Kidney capillary endothelial cell (primary cell): ENCODE data around the gene SLC7A1.

Experiments used
- DNase-seq: peaks from one replicate; pipeline ENCODE4 v3.0.0-alpha.2; 2018; ENCODE audit warnings: low spot score

The SLC7A1 gene

GRCh38 chr13:29561918-29562317, 33.6 kb downstream of the SLC7A1 start:
- DNase-seq: no peak

GRCh38 chr13:29556742-29557141, 38.7 kb downstream of the SLC7A1 start:
- no peak for DNase-seq

- no peak for DNase-seq
Measured at GRCh38 chr13:29551214-29551613, 44.3 kb downstream of the SLC7A1 start.

GRCh38 chr13:29550430-29550988, 45.0 kb downstream of the SLC7A1 start:
- no peak for DNase-seq

DNA sequence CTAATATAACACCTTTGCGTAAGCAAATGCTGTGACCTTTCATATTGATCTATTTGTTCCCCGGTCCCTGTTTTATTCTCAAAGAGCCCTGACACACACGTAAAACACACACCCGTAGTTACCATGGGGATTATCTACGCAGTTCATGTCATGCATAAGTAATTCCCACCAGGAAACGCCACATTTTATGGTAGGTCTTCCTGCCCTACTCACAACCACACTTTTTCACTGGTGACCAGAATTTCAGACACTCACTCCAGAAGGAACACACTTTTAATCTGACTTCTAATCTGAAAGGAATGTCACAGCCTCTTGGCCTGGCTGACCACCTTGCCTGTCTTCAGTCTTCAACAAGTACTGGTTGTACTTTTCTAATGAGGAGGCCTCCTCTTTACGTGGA, 46.8 kb downstream of the SLC7A1 start:
- no peak for DNase-seq

- DNase-seq: peak; percentile 30
Measured at GRCh38 chr13:29547153-29547552, 48.3 kb downstream of the SLC7A1 start.

DNA sequence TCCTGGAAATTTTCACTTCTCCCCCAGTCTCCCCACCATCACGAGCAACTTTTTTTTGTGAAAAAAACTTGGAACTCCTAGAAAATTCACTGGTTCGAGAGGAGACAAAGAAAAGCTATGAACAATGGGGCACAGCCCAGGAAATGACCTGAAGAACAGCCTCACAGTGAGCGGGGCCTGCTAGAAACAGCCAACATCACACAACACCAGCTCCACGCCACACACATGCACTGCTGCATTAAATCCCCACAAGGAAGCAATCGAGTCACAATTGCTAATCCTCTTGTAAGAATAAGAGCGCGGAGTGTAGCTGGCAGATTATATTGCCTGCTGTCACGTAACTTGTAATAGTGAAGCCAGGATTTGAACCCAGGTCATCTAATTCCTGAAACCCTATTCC, 48.8 kb downstream of the SLC7A1 start:
- DNase-seq: peak; percentile 51

DNA sequence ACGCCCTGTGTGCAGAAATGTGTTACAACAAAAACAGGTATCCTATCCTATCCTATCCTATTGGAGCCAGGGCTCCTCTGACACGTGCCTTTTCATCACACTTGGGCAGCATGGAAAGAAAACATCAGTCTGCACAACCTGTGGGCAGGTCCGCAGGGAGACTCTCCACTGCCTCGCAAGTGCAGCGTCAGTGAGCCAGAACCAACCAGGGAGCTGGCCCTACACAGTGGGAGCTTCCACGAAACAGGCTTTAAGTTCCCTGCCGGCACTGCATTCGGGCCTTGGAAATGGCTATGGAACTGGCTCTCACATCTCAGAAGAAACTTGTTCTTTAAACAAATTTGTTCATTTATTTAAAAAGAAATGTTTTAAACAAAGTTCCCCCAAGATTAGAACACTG, 49.5 kb downstream of the SLC7A1 start:
- no peak for DNase-seq

- DNase-seq: no peak
Measured at GRCh38 chr13:29543230-29544215, 52.0 kb downstream of the SLC7A1 start.

- no peak for DNase-seq
Measured at GRCh38 chr13:29542381-29542780, 53.1 kb downstream of the SLC7A1 start.

DNA sequence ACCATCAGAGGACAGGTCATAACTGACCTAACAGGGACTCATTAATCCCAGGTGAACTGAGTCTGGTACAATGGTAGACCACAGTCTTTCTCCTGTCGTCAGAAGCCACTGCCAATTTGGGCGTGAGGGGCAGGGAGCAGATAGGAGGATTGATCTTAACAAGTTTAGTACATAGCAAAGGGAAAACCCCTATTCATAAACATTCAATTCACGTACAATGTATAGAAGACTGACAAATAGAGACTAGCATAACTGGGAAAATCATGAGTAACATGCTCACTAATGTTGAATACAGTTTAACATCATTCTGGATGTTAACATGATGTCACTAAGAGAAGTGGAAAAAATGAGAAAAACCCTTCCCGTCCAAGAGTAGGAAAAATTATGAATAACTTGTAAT, 54.1 kb downstream of the SLC7A1 start:
- DNase-seq: no peak

DNA sequence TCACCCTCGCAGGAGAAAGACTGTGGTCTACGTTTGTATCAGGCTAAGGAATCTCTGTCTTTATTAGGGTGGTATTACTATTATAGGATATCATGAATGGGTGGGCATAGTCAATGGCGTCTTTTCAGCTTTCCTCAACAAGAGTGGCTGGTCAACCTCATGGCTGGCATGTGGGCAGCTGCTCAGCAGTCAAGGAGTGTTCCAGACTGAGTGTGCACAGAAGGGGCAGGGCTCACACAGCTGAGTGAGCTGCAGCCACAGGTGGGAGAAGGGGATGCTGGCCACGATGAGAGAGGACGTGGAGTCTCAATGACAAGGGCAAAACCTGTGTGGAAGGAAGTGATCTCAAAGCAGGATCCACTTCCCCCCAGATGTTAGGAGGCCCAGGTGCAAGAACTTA, 54.7 kb downstream of the SLC7A1 start:
- DNase-seq: no peak

GRCh38 chr13:29540334-29540733, 55.2 kb downstream of the SLC7A1 start:
- DNase-seq: no peak

DNA sequence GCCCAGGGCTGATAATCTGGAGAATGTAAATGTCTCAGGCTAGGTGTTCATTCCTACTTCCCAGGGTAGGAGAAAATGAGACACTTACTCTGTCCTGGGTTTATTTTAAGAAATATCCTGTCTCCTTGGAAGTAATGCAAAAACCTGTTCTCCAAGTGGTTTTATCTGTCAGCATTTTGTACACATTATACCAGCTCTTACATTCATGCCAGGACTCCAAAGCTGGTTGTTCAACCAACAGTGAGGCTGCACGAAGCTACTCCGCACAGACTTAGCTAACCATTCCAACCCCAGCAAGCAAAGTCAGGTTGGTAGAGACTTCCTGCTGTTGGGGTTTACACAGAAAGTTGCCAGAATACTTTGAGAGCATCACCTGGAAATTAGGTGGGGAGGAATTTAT, 55.6 kb downstream of the SLC7A1 start:
- no peak for DNase-seq

DNA sequence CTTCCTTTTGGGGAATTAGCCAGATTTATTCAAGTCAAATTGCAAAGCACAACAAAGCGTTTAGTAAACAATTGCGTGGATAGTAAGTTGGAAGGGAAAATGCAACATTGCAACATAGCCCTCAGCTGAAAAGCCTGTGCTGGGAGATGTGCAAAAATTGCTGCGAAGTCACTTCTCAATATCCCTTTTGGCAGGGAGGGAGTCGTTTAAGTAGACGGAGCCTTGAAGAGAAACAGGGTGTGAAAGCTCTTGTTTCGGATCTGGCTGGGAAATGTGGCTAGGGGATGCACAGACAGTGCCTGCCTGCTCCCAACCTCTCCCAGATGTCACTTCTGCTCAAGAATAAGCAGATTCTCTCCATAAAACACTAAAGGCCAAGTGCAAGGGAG, 56.8 kb downstream of the SLC7A1 start:
- DNase-seq: no peak

DNA sequence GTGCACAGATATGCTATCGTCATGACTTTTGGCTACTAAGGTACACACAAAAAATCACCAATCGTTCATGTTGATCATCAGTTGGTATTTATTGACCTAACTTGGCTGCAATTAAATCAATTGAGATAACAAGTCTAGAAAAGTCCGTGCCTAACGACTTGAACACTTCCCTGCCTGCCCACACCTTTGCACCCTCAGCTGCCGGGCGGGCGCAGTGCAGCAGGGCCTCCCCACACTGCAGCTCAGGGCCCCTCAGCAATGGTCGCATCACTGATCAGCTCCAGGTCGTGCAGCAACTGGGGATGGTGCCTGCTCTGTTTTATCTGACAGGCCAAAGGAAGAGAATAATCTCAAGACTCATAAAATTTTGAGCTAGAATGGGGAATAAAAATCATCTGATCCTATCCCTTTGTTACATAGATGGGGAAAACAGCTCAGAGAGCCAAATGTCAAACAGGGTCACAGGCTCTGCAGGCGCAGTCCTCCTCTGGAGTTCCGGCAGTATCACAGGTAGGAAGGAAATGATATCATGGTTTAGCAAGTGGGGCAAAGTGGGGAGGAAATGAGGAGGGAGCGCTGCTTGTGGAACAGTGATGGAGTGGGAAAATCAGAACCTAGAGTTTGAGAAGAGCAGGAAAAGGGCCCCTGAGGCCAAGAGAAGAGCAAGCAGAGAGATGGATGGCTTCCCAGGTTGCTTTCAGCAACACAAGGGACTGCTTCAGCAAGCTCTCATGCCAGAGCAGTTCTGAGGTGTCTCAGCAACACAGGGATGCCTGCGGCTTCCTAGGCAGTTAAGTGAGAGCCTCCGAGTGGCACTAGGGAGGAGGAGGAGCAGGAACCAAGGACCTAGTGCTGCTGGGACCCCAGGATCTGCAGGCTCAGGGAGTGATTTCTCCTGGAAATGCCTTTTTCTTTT, 57.5 kb downstream of the SLC7A1 start:
- peak; percentile 24 for DNase-seq

DNA sequence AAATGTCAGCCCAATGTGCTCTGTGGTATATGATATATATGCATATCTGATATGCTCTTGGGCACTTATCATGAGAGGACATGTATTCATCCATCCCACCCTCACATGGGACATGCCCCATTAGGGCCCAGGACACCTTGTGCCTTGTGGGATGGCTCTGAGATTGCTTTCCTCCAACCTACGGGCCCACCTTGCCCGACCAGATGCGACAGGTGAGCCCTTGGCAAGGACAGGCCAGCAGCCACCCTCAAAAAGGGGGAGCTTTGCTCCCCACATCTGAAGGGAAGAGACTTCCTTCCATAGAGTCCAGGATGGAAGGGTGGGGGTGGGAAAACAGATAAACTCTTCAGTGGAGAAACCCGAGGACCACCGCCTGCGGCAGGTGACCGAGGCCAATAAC, 58.6 kb downstream of the SLC7A1 start:
- no peak for DNase-seq

GRCh38 chr13:29535663-29536655, 59.5 kb downstream of the SLC7A1 start:
- DNase-seq: no peak

GRCh38 chr13:29534083-29534482, 61.4 kb downstream of the SLC7A1 start:
- no peak for DNase-seq

GRCh38 chr13:29532821-29533220, 62.7 kb downstream of the SLC7A1 start:
- DNase-seq: no peak

- no peak for DNase-seq
Measured at GRCh38 chr13:29532116-29532515, 63.4 kb downstream of the SLC7A1 start.
